Measurements from ENCODE around the gene QKI.

QKI gene

DNA sequence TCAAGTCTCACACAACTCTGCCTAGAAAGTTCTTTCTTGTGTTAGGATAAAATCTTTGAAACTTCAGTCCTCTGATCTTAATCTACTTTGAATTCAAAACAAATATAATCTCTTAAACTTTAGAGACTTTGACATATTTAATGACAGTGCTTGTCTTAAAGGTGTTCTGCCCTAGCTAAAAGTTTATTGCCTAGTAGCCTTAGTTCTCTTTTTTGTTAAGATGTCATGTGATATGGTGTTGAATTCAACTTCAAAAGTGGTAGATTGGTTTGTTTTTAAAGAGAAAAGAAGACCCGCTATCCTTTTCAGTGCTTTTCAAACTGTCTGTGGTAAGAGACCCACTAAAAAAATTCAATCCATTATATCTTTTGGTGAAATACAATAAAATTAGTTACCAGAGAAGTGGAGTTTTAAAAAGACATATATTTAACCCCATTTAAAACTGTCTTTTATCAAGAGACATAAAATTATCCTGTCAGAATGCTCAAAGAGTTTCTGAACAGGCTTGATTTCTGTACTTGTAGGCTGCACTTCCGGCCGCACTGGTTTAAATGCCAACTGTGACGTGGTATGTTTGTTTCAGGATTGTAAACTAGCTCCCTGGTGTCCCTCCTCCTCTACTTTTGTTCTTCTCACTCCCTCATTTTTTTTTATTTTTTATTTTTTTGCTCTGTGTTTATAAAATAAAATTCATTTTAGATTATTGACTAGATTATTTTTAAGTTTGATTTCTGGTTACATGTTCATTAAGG, 76.5 kb downstream of the QKI start:
- Histone ChIP-seq H3K36me3 (replicated peaks; ENCODE audit: insufficient read depth, low read length) (no peaks in the 10 kb centered on the region), H3K27me3 (replicated peaks; ENCODE audit: insufficient read depth, low read length) (no peaks in the 10 kb centered on the region), H3K27ac (ENCODE audit: low read length) (no peak overlapping the region), H3K4me3 (ENCODE audit: low read length) (no peak overlapping the region), H3K9me3 (replicated peaks; ENCODE audit: insufficient read depth, low read length) (no peaks in the 10 kb centered on the region), H3K79me2 (ENCODE audit: low read length) (peaks cover 47% of the 10 kb centered on the region), H2AFZ (ENCODE audit: low read length) (no peak overlapping the region), H3K9me2 (replicated peaks; ENCODE audit: insufficient read depth, low read length) (no peaks in the 10 kb centered on the region), H3K9ac (ENCODE audit: low read length) (no peak overlapping the region), H3F3A (ENCODE audit: insufficient read depth, low read length) (no peaks in the 10 kb centered on the region), H4K20me1 (ENCODE audit: insufficient read depth, low read length) (no peaks in the 10 kb centered on the region), H3K4me1 (ENCODE audit: low read length) (no peaks in the 10 kb centered on the region), H3K4me2 (ENCODE audit: low read depth, low read length) (no peak overlapping the region)
- TF ChIP-seq, protein P1, sequence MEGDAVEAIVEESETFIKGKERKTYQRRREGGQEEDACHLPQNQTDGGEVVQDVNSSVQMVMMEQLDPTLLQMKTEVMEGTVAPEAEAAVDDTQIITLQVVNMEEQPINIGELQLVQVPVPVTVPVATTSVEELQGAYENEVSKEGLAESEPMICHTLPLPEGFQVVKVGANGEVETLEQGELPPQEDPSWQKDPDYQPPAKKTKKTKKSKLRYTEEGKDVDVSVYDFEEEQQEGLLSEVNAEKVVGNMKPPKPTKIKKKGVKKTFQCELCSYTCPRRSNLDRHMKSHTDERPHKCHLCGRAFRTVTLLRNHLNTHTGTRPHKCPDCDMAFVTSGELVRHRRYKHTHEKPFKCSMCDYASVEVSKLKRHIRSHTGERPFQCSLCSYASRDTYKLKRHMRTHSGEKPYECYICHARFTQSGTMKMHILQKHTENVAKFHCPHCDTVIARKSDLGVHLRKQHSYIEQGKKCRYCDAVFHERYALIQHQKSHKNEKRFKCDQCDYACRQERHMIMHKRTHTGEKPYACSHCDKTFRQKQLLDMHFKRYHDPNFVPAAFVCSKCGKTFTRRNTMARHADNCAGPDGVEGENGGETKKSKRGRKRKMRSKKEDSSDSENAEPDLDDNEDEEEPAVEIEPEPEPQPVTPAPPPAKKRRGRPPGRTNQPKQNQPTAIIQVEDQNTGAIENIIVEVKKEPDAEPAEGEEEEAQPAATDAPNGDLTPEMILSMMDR (IDR thresholded peaks at IDR 0.05; ENCODE audit: low read length) = no peak
- DNase-seq = no peak

DNA sequence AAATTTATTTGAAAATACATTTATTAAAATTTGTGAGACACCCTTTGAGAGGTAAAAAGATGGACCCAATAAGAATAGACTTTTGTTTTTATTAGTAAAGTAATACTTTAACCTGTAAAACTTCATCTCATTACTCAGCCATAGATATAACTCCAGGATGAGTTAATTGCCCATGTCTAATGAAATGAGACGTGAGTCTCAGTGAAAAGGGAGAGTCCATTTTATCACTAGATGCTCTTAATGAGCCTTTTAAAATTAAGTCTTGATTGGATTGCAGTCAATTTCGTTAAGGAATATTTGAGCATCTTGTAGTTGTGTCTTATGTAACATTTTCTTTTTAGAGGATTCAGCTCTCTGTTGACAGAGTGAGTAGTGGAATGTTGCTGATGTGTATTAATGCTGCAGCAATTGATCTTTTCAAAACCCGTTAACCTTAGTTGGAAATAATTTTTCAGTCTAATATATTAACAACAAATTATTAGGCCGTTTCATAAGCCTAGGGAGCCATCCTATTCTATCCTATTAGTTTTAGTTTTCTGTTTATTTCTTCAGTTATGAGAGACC, 77.3 kb downstream of the QKI start:
- TF ChIP-seq EZH2 (optimal IDR thresholded peaks at IDR 0.05; ENCODE audit: low read depth, low read length) (no peak), EZH2phosphoT487 (IDR thresholded peaks at IDR 0.05; ENCODE audit: low read length) (no peak)
- TF ChIP-seq, protein P1 (IDR thresholded peaks at IDR 0.05; ENCODE audit: low read length) = no peak
- Histone ChIP-seq H3K9me3 (replicated peaks; ENCODE audit: insufficient read depth, low read length) (no peaks in the 10 kb centered on the region), H3K27me3 (replicated peaks; ENCODE audit: insufficient read depth, low read length) (no peaks in the 10 kb centered on the region), H4K20me1 (ENCODE audit: insufficient read depth, low read length) (no peaks in the 10 kb centered on the region), H3K9me2 (replicated peaks; ENCODE audit: insufficient read depth, low read length) (no peaks in the 10 kb centered on the region), H3K4me2 (ENCODE audit: low read depth, low read length) (no peak overlapping the region), H3K27ac (ENCODE audit: low read length) (no peak overlapping the region), H2AFZ (ENCODE audit: low read length) (no peak overlapping the region), H3K36me3 (replicated peaks; ENCODE audit: insufficient read depth, low read length) (no peaks in the 10 kb centered on the region), H3K4me1 (ENCODE audit: low read length) (no peaks in the 10 kb centered on the region), H3K9ac (ENCODE audit: low read length) (no peak overlapping the region), H3K79me2 (ENCODE audit: low read length) (peaks cover 45% of the 10 kb centered on the region), H3K4me3 (ENCODE audit: low read length) (no peak overlapping the region), H3F3A (ENCODE audit: insufficient read depth, low read length) (no peaks in the 10 kb centered on the region)
- no peak for DNase-seq

DNA sequence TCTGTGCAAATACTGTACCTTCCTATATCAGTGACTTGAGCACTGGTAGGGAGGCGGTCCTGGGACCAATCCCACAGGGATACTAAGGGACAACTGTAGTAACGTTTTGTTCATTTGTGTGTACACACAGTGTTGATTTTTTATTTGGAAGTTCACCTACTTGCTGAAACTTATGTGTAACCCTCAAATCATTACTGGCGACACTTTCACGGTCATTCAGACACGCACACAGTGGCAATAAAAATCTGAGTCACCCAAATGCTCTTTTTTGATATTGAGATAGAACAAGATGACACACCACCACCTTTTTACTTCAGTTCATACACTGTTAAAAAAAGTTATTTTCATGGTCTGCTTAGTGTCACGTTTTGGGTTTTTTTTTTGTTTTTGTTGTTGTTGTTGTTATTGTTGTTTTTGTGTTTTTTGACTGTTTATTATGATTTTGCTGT, 79.8 kb downstream of the QKI start:
- TF ChIP-seq, protein P1 (IDR thresholded peaks at IDR 0.05; ENCODE audit: low read length) = no peak
- TF ChIP-seq EZH2 (optimal IDR thresholded peaks at IDR 0.05; ENCODE audit: low read depth, low read length) (no peak), EZH2phosphoT487 (IDR thresholded peaks at IDR 0.05; ENCODE audit: low read length) (no peak)
- DNase-seq = no peak
- Histone ChIP-seq H3F3A (ENCODE audit: insufficient read depth, low read length) (no peaks in the 10 kb centered on the region), H3K9me3 (replicated peaks; ENCODE audit: insufficient read depth, low read length) (no peaks in the 10 kb centered on the region), H3K9ac (ENCODE audit: low read length) (no peak overlapping the region), H3K27me3 (replicated peaks; ENCODE audit: insufficient read depth, low read length) (no peaks in the 10 kb centered on the region), H3K9me2 (replicated peaks; ENCODE audit: insufficient read depth, low read length) (no peaks in the 10 kb centered on the region), H4K20me1 (ENCODE audit: insufficient read depth, low read length) (no peaks in the 10 kb centered on the region), H3K4me3 (ENCODE audit: low read length) (no peak overlapping the region), H3K36me3 (replicated peaks; ENCODE audit: insufficient read depth, low read length) (no peaks in the 10 kb centered on the region), H3K4me2 (ENCODE audit: low read depth, low read length) (no peak overlapping the region), H3K79me2 (ENCODE audit: low read length) (peaks cover 39% of the 10 kb centered on the region), H3K27ac (ENCODE audit: low read length) (no peak overlapping the region), H3K4me1 (ENCODE audit: low read length) (no peaks in the 10 kb centered on the region), H2AFZ (ENCODE audit: low read length) (no peak overlapping the region)

Data from MM.1S (cell line).